Fibroblast of the aortic adventitia (primary cell): ENCODE results near the gene TMEM218. TPM values are rescaled to one million over a fixed set of nuclear protein-coding genes. Genes with fewer than 3 reads are reported as not detected.
"Not testable (repeated sequence)": the region's sequence is repeated elsewhere in the genome, so short reads cannot be mapped to it uniquely, and the experiment has no call there.

Experiments
- DNase-seq: peaks from one replicate; pipeline ENCODE4 v3.0.0-alpha.2; 2010; ENCODE audit warnings: low read depth
- H3K4me3 ChIP-seq: 2 replicates; pipeline ENCODE4 v1.5.1; 2011; ENCODE audit warnings: low read depth, mild to moderate bottlenecking, control low read depth, low read length, moderate library complexity
- total RNA-seq: library from RNA; depleted of rRNA; stranded (reverse); fragments of >200 nt; gene quantifications from 2 replicates; pipeline ENCODE4 v1.2.3, GENCODE V29; 2012; ENCODE audit warnings: low replicate concordance
- TF ChIP-seq, protein P1 (sequence below): IDR thresholded peaks from 2 replicates; pipeline ENCODE4 v1.5.1; 2011; ENCODE audit warnings: mild to moderate bottlenecking, low read length, control low read depth, inconsistent platforms; ENCODE audit not compliant: insufficient read depth

The TMEM218 gene
- total RNA-seq, 1 donor, result 35.1 TPM

DNA sequence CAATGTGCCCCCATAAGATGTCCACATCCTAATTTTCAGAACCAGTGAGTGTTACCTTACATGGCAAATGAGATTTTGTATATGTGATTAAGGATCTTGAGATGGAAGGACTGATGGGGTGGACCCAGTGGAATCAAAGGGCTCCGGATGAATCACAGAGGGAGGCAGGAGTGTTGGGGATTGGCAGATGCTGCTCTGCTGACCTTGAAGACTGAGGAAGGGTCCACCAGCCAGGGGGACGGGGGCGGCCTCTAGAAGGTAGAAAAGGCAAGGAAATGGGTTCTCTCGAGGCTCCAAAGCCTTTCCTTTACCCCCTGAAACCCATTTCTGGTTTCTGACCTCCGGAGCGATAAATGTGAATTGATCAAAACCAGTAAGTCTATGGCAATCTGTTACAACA lies 18.8 kb downstream of the TMEM218 start:
- TF ChIP-seq, protein P1, sequence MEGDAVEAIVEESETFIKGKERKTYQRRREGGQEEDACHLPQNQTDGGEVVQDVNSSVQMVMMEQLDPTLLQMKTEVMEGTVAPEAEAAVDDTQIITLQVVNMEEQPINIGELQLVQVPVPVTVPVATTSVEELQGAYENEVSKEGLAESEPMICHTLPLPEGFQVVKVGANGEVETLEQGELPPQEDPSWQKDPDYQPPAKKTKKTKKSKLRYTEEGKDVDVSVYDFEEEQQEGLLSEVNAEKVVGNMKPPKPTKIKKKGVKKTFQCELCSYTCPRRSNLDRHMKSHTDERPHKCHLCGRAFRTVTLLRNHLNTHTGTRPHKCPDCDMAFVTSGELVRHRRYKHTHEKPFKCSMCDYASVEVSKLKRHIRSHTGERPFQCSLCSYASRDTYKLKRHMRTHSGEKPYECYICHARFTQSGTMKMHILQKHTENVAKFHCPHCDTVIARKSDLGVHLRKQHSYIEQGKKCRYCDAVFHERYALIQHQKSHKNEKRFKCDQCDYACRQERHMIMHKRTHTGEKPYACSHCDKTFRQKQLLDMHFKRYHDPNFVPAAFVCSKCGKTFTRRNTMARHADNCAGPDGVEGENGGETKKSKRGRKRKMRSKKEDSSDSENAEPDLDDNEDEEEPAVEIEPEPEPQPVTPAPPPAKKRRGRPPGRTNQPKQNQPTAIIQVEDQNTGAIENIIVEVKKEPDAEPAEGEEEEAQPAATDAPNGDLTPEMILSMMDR, result no peak
- H3K4me3 ChIP-seq, result no peak overlapping the region
- DNase-seq, result no peak

DNA sequence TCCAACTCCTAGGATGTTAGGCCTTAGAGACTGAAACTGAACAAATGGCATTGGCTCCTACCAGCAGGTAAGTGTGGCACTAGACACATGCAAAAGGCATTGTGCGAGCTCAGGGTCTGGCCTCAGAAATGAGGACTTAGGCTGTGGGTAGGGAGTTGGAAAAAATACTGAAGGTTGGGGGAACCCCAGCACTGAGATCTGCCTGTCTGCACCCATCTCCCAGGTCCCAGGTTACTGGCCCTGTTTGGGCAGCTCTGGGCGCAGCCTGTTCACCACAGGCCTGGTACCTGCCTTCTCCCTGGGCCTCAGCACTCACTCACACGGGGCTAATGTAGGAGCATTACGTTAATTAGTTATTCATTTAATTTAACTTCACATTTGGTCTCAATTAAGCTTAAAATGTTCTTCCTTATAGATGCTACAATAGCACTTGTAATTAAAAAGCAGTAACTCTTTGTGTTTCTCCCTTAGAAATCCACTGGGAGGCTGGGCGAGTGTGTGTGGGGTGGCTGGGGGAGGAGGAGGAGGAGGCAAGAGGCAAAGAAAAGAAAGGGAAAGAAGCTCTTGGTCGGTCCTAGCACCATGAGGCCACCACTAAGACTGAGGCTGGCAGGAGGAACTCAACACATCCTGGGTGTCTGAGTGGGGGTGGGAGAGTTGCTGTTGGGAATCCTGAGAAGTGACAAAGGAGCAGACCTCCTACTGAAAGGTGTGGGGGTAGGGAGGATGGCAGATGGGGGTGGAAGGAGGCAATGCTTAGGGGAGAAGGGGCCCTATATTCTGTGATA lies 19.4 kb downstream of the TMEM218 start:
- no peak for DNase-seq
- TF ChIP-seq, protein P1, result no peak
- H3K4me3 ChIP-seq, result no peak overlapping the region

DNA sequence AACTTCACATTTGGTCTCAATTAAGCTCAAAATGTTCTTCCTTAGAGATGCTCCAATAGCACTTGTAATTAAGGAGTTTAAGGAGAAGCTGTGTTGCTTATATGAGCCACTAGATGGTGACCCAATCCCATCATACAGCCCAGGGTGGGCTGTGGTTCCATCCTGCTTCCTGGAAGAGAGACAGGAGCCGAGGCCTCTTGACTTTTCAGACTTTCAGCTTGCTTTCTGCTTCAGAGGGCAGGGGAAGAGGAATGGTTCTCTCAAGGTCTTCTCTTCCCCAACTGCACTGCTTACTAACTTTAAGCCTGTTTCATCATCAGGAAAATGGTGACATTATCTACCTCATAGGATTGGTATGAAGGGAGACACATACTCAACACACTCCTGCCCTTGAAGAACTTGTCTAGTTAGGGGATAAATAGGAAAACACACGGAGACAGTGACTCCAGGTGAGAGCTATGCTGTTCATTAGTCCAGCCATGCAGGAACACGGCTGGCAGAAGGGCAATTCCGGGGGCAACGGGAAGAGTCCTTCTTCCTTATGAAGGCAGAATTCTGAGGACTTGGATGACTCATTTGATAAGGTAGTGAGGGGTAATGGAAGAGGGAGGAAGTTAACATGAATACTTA lies 20.1 kb downstream of the TMEM218 start:
- TF ChIP-seq, protein P1, result peak; percentile 78
- no peak overlapping the region for H3K4me3 ChIP-seq
- DNase-seq, result peak; percentile 86

DNA sequence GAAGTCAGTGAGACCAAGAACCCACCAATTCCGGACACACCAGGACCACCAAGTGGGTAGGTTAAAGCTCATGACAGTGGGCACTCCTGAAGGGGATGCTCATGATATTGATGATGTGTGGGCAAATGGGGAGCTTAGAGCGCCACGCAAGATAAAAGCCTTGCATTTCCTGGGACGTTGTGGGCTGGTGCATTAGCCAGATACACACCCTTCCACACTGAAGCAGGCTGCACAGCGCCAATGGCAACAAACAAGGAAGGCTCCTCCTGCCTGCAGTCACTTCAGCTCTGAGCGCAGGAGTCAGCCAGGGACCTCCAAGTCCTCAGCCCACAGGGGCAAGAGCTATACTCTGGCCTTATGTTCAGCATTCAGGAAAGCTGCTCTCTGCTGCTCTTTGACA lies 20.6 kb downstream of the TMEM218 start:
- no peak overlapping the region for H3K4me3 ChIP-seq
- TF ChIP-seq, protein P1, result no peak
- no peak for DNase-seq

DNA sequence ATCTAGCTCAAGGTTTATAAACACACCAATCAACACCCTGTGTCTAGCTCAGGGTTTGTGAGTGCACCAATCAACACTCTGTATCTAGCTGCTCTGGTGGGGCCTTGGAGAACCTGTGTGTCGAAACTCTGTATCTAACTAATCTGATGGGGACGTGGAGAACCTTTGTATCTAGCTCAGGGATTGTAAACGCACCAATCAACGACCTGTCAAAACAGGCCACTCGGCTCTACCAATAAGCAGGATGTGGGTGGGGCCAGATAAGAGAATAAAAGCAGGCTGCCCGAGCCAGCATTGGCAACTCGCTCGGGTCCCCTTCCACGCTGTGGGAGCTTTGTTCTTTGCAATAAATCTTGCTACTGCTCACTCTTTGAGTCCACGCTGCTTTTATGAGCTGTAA lies 21.3 kb downstream of the TMEM218 start:
- H3K4me3 ChIP-seq, DNase-seq: not testable (repeated sequence)

DNA sequence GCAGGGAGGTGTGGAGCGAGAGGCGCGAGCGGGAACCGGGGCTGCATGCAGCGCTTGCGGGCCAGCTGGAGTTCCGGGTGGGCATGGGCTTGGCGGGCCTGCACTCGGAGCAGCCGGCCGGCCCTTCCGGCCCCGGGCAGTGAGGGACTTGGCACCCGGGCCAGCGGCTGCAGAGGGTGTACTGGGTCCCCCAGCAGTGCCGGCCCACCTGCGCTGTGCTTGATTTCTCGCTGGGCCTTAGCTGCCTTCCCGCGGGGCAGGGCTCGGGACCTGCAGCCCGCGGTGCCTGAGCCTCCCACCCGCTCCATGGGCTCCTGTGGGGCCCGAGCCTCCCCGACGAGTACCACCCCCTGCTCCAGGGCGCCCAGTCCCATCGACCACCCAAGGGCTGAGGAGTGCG lies 21.9 kb downstream of the TMEM218 start:
- DNase-seq, H3K4me3 ChIP-seq: not testable (repeated sequence)

DNA sequence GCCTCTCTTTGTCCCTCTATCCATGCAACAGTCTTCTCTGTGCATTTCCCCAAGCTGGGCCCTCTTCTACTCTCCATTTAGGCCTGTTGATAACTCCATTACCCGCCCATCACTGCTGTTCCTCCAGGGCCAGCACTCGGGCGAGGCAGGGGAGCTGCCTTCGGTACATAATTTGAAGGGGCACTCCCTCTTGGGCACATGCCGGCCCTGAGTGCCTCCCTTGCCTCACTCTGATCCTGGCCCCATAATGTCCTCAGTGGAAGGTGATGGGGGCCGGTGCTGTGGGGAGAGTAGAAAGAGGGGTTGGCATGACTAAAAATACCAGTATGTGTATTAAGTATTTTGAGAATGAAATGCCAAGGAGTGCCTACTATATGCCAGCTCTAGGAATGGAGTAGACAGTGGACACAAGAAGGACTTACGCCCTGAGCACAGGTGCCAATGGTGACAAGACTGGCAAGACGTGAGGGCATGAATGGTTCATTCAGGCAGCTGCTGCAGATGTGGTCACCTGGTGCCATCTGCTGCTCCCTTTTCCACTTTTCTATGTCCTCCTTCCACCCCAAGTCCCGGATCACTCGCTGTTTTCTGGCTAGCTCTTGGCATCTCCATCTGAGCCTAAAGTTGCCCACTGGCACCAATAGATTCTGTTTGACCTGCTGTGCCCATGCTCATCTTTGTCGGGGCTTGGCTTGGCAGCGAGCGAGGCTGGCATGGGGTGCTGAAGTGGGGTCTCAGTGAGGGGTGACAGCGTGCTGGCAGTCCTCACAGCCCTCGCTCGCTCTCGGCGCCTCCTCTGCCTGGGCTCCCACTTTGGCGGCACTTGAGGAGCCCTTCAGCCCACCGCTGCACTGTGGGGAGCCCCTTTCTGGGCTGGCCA lies 22.6 kb downstream of the TMEM218 start:
- H3K4me3 ChIP-seq, result no peak overlapping the region
- TF ChIP-seq, protein P1, result no peak
- no peak for DNase-seq
